AG04450 (cell line): Measurements from ENCODE around the gene USP33. TPM values are rescaled to one million over a fixed set of nuclear protein-coding genes. Genes with fewer than 3 reads are reported as not detected.

ENCODE experiments used
- CTCF ChIA-PET: fragments of 300-600, 350-600 bp; formaldehyde crosslinking; extraction: SDS; loops from one replicate; lab custom pipeline; 2022; ENCODE audit warnings: antibody characterized with exemption, inconsistent platforms; lab: Charles Lee
- POLR2A ChIA-PET: fragments of 350-600 bp; formaldehyde crosslinking; extraction: SDS; loops from one replicate; lab custom pipeline; 2021; ENCODE audit warnings: antibody characterized with exemption, inconsistent platforms; lab: Yijun Ruan, JAX
- DNase-seq: peaks from one replicate; pipeline ENCODE4 v3.0.0-alpha.2; 2011; ENCODE audit warnings: low read depth, low spot score
- H3K27ac ChIP-seq: one replicate; pipeline ENCODE4 v1.5.1; 2012; ENCODE audit warnings: low read depth, low read length, control low read depth
- H3K27me3 ChIP-seq: one replicate; pipeline ENCODE4 v1.6.0; 2012; ENCODE audit warnings: low read length; ENCODE audit not compliant: control insufficient read depth, insufficient read depth
- H3K4me3 ChIP-seq: 2 replicates; pipeline ENCODE4 v1.5.1; 2011; ENCODE audit warnings: mild to moderate bottlenecking, low read depth, low read length, control low read depth
- H3K9me3 ChIP-seq: 2 replicates; pipeline ENCODE4 v1.5.1; 2012; ENCODE audit warnings: low read length; ENCODE audit not compliant: control insufficient read depth, insufficient read depth
- polyA plus RNA-seq: library from polyadenylated mRNA; depleted of rRNA; stranded (reverse); fragments of >200 nt; gene quantifications from 2 replicates; pipeline ENCODE4 v1.2.3, GENCODE V29; 2011
- TF ChIP-seq, protein P1 (sequence below): IDR thresholded peaks from 2 replicates; pipeline ENCODE4 v1.5.1; 2011; ENCODE audit warnings: low read depth, low read length, control low read depth, inconsistent platforms

The USP33 gene
- polyA plus RNA-seq, 1 experiment, result 86.0 TPM

DNA sequence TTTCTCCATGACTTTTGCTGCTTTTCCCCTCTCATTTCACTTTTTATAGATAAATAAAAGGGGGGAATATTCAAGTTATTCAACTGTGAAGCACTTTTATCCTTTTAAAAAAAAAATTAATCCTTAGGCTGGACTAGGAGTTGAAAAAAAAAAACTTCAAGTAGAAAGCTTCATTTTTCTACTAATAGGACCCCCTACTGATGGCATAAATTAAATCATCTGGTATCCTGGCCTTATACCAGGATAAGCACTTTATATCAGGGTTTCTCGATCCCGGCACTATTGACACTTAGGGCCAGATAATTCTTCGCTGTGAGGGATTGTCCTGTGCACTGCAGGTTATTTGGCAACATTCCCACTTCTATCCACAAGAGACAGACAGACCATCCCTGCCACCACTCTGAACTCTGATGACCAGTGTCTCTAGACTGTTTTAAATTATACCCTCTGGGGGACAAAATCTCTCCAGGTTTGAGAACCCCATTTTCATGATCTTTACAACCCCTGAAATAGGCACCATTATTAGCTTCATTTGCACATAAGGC is 17.6 kb downstream of the USP33 start:
- ChIA-PET POLR2A (no interaction called here), CTCF (no interaction called here)
- TF ChIP-seq, protein P1, sequence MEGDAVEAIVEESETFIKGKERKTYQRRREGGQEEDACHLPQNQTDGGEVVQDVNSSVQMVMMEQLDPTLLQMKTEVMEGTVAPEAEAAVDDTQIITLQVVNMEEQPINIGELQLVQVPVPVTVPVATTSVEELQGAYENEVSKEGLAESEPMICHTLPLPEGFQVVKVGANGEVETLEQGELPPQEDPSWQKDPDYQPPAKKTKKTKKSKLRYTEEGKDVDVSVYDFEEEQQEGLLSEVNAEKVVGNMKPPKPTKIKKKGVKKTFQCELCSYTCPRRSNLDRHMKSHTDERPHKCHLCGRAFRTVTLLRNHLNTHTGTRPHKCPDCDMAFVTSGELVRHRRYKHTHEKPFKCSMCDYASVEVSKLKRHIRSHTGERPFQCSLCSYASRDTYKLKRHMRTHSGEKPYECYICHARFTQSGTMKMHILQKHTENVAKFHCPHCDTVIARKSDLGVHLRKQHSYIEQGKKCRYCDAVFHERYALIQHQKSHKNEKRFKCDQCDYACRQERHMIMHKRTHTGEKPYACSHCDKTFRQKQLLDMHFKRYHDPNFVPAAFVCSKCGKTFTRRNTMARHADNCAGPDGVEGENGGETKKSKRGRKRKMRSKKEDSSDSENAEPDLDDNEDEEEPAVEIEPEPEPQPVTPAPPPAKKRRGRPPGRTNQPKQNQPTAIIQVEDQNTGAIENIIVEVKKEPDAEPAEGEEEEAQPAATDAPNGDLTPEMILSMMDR, result no peak

DNA sequence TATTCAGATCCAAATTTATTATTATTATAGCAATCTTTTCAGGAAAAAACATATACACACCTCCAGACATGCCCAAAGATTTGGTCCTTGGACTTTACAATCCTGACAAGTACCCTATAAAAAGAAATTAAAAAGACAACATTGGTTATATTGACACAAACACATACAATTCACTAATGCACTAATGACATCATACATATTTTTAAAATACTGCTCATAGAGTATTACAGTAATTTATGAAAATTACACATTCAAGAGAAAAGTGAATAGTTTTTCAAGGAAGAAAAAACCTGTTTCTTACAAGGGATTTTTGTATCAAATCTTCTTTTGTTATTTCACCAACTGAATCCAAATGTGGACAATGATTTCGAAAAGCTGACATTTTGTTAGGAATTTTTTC is 18.3 kb downstream of the USP33 start:
- no peak overlapping the region for H3K4me3 ChIP-seq
- no peaks in the 10 kb centered on the region for H3K9me3 ChIP-seq
- no peaks in the 10 kb centered on the region for H3K27me3 ChIP-seq
- TF ChIP-seq, protein P1, result no peak
- CTCF ChIA-PET, result no interaction called here
- DNase-seq, result no peak
- POLR2A ChIA-PET, result no interaction called here
- no peak overlapping the region for H3K27ac ChIP-seq

More for the DNA sequence above, 17.6 kb downstream of the USP33 start:
- no peak for DNase-seq
- Histone ChIP-seq H3K9me3 (no peaks in the 10 kb centered on the region), H3K4me3 (no peak overlapping the region), H3K27ac (no peak overlapping the region), H3K27me3 (no peaks in the 10 kb centered on the region)

DNA sequence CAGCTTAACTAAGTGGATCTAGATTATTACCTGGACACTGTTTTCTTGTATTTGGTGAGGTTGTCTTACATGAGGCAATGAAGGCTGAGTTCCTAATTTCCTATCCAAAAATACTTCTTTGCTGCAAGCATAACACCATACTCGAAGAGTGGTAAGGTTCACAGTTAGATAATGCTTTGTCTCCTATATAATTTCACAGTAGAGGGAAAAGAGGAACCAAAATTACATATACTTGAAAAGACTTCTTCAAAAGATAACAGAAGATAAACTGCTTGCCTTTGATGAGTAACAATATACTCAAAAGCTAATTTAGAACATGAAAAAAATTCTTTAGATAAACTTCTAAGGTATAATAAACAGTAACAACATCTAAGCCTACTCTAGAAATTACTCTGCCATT is 20.4 kb downstream of the USP33 start:
- Histone ChIP-seq H3K9me3 (no peaks in the 10 kb centered on the region), H3K27me3 (no peaks in the 10 kb centered on the region), H3K4me3 (no peak overlapping the region), H3K27ac (no peak overlapping the region)
- no peak for DNase-seq
- TF ChIP-seq, protein P1, result no peak
- ChIA-PET POLR2A (interaction anchor here (0.7 kb wide), 1 partner anchor 1948 kb away, joined by 3 read pairs; no protein-coding TSS in a partner anchor), CTCF (interaction anchor here (1.0 to 1.2 kb wide), 2 partner anchors 8 to 375 kb away, joined by 3 read pairs; no protein-coding TSS in a partner anchor)

DNA sequence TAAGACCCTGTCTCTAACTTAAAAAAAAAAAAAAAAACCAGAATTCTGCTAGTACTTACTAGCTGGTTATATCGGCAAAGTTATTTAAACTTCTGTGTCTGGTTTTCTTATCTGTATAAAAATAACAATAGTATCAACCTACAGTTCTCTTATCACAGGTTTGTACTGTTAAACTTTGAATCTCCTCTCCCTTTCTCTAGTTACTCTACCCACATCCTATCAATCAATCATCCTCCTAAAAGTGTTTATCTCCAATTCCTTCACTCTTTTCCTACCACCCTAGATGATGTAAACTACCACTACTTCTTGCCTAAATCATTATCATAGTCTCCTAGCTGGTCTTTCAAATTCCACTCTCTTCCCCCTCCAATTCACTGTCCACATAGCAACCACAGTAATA is 27.6 kb downstream of the USP33 start:
- Histone ChIP-seq H3K9me3 (no peaks in the 10 kb centered on the region), H3K27me3 (no peaks in the 10 kb centered on the region), H3K27ac (no peak overlapping the region), H3K4me3 (no peak overlapping the region)
- TF ChIP-seq, protein P1, result no peak
- no peak for DNase-seq
- POLR2A ChIA-PET, result interaction anchor here (0.6 kb wide), 1 partner anchor 12 kb away, joined by 4 read pairs; no protein-coding TSS in a partner anchor
- CTCF ChIA-PET, result interaction anchor here (0.7 to 0.8 kb wide), 3 partner anchors 44 to 382 kb away, joined by 3 to 4 read pairs (median 4); no protein-coding TSS in a partner anchor

DNA sequence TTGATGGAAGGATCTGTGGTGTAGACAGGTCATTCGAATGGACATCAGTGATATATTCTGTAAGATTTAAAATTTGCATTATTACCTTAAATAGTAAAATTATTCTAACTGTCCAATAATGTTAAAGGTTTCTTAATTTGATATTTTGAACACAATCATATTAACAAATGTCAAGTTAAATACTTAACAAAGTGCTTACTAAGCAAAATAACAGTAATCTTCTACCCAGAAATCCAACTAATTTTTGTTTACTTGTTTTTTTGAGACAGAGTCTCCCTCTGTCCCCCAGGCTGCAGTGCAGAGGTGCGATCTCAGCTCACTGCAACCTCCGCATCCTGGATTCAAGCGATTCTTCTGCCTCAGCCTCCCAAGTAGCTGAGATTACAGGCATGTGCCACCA is 33.9 kb downstream of the USP33 start:
- Histone ChIP-seq H3K27me3 (no peaks in the 10 kb centered on the region), H3K27ac (no peak overlapping the region), H3K4me3 (no peak overlapping the region), H3K9me3 (no peaks in the 10 kb centered on the region)
- no peak for DNase-seq
- TF ChIP-seq, protein P1, result no peak
- ChIA-PET CTCF (no interaction called here), POLR2A (no interaction called here)
